HG02973 (cell line): ENCODE data around the gene UBE2C.
"Not testable (repeated sequence)": the region's sequence is repeated elsewhere in the genome, so short reads cannot be mapped to it uniquely, and the experiment has no call there.

Source experiments
- ATAC-seq: cut with Tn5 transposase; IDR thresholded peaks from one replicate; pipeline ENCODE4 v1.9.1; 2021; ENCODE audit warnings: moderate library complexity; ENCODE audit not compliant: unreplicated experiment

Gene UBE2C

GRCh38 chr20:45797510-45797909, 14.9 kb upstream of the UBE2C start:
- not testable (repeated sequence) for ATAC-seq

- ATAC-seq: not testable (repeated sequence)
These were observed 14.5 kb upstream of the UBE2C start for GRCh38 chr20:45797955-45798354.

GRCh38 chr20:45798935-45799642, 13.4 kb upstream of the UBE2C start:
- ATAC-seq: no peak

DNA sequence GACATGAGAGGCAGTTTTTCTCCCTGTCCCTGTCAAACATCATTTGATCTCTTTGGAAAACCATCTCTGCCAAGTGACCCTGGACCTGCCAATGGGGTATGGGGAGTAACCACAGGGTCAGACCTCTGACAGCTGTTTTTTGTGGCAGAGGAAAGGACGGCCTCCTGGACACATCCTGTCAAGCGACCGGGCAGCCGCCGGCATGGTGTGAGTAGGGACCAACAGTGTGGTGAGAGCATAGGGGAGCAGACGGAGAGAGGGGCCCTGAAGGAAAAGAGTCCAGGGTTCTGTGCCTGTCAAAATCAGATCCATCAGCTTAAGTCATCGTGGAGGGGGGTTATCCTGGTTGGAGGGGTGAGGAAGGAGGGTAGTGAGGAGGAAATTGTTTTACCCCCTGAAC, 10.6 kb upstream of the UBE2C start:
- no peak for ATAC-seq

DNA sequence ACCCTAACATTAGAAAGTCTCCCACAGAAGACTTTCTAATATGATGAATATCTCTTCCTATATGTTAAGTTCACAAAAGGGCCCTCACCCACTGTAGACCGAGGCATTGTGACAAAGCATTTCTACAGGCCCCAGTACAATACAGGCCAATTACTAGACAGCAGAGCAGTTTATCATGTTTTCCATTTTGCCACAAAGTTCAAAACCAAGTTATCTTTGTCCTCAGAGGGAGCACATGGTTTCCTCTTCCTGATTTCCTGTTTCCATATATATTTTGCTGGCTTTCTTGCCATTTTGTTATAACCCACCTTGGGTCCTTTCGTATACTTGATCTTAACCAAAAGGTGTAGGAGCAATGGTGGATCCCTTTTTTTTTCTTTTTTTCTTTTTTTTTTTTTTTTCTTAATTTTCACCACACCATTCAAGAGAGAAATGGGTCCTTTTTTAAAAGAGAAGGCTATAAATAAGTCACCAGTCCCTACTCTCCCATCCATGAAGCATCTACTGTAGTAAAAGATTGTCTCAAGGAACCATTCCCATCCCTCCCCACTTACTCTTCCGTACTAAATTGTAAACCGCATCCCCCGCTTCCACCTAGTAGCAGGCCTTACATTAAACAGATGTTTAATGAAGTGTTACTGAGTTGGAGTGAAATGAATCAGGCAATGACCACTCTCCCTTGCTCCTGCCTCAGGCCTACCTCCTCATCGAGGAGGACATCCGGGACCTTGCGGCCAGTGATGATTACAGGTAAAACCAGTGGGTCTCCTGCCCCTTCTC, 2.1 kb upstream of the UBE2C start:
- no peak for ATAC-seq

- ATAC-seq: no peak
These were observed 529 bp downstream of the UBE2C start for GRCh38 chr20:45813006-45813340.

DNA sequence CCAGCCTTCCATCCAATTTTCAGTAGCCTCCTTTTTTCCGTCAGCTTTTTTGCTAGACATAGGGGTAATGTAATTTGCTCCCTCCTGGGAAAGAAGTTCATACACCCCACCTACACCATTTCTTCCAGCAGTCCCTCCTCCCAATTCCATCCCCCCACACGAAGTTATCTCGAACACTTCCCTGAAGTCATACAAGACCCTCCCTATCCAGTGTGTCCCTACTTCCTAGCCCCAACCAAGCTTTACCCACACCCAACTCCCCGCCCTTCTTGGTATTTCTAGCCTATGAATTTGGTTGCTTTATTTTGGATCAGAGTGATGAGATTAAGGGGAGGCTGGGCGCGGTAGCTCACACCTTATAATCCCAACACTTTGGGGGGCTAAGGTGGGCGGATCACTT, 1.0 kb downstream of the UBE2C start:
- ATAC-seq: no peak

DNA sequence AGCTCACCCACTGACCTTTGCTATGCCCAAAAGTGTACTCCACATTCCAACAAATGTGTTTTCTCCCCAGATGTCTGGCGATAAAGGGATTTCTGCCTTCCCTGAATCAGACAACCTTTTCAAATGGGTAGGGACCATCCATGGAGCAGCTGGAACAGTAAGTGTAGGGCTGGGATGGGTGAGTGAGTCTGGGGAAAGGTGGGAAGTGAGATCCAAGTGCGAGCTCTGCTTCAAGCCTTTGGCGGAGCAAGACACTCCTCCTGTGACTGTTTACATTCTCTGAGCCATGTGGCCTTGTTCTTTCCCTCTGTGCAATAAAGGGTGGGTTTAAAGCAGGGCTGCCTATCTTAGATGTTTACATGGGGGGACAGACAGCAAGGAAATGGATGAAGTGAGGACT, 1.9 kb downstream of the UBE2C start:
- no peak for ATAC-seq

DNA sequence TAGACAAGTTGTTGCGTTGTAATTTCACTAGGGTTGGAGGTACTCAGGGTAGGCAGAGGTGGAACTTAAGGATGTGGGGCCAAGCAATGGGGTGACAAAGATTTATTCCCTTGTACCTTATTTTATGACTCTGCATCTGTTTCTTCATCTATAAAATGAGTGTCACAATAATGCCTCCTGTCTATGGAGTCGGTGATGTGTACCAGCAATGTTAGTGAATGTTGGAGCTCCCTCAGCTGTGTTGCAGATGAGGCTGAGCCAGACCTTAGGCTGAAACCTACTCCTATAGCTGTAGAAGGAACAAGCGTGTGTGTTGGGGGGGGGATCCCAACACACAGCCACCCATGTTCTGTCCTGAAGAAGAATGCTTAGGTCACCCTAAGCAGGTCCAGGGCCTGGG, 4.5 kb downstream of the UBE2C start:
- ATAC-seq: no peak

DNA sequence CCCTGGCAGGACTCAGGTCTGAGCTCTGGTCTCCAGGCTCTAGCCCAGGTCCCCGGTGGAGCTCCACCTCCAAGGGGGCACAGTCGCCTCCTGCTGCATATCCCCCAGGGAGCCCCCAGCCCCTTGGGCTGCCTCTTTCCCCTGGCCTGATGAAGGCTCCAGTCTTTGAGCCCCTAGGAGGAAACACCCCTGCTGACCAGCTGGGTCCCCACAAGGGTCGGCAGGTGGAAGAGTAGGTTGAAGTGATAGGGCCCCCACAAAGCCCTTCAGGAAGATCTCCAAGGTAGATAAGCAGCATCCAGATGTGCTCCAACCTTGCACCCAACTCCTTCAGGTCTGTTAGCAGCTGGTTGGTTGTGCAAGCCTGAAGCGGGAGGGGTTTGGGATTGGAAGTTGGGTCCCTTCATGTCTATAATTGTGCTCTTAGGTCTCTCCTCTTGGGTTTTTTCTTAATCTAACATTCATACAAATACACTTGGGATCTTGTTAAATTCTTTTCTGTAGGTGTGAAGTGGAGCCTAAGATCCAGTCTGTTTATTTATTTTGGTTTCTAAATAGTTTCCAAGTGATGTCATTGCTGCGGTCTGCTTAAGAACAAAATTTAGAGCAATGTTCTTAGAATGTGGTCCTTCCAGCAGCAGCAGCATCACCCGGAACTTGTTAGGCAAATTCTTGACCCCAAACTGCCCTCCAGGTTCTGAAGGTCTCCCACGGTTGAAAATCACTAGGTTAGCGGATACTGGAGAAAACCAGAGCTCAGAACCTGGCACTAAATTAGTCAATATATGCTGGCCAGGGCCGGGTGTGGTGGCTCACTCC, 5.1 kb downstream of the UBE2C start:
- no peak for ATAC-seq

DNA sequence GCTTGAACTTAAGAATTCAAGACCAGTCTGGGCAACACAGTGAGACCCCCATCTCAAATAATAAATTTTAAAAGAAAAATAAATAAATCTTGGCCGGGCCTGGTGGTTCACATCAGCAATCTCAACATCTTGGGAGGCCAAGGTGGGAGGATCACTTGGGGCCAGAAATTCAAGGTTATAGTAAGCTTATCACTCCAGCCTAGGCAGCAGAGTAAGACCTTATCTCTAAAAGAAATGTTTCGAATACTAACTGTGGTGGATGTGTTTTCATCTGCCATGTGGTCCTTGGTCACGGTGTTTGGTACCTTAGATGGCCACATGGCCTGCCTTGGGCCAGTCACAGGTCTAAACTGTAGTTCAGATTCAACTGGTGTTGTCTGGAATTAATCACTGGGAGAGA, 5.8 kb downstream of the UBE2C start:
- ATAC-seq: no peak

DNA sequence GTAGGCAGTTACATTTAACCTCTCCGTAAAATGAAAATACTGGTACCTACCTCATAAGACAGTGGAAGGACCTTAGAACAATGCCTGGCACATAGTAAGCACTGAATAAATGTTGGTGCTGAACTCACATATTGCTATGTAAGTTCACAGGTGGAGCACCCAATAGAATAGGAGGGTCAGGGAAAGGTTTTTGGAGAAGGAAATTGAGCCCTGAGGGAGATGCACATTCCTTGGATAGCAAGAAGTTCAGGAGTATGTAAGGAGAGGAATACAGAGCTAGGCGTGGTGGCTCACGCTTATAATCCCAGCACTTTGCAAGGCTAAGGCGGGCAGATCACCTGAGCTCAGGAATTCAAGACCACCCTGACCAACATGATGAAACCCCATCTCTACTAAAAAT, 7.0 kb downstream of the UBE2C start:
- no peak for ATAC-seq

GRCh38 chr20:45821947-45822346, 9.5 kb downstream of the UBE2C start:
- ATAC-seq: no peak

GRCh38 chr20:45822857-45823256, 10.4 kb downstream of the UBE2C start:
- no peak for ATAC-seq

- ATAC-seq: no peak
These were observed 11.7 kb downstream of the UBE2C start for GRCh38 chr20:45823949-45824835.

GRCh38 chr20:45826381-45827019, 14.1 kb downstream of the UBE2C start:
- ATAC-seq: no peak

GRCh38 chr20:45827030-45827652, 14.7 kb downstream of the UBE2C start, which contains the start of gene TNNC2:
TSS of gene TNNC2 (minus strand) at chr20:45827312. CDS start at chr20:45827248, 64 bp downstream.
- no peak for ATAC-seq

DNA sequence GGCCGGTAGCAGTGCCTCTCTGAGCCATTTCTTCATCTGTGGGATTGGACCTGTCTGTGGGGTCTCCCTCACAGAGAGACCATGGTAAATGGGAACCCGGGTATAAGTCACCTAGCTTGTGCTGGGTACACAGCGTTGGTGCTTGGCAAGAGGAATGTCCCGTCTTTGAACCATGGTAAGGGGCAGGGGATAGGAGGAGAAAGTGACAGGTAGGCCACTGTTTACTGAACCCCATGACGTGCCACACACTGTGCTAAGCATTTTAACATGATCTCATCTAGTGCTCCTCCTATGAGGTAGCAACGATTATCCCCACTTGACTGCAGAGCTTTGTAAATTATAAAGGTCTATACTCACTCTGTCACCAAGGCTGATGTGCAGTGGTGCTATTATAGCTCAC, 15.3 kb downstream of the UBE2C start:
- no peak for ATAC-seq

- no peak for ATAC-seq
These were observed 16.1 kb downstream of the UBE2C start for GRCh38 chr20:45828589-45828988.

- not testable (repeated sequence) for ATAC-seq
These were observed 17.2 kb downstream of the UBE2C start for GRCh38 chr20:45829673-45830106.
